ENCODE results near the gene KCNJ6.

Gene KCNJ6

GRCh38 chr21:37631319-37632117 is 284.7 kb downstream of the KCNJ6 start:
- DNase-seq: no peak

GRCh38 chr21:37630872-37631271 is 285.4 kb downstream of the KCNJ6 start:
- DNase-seq: no peak

GRCh38 chr21:37628362-37628761 is 287.9 kb downstream of the KCNJ6 start:
- DNase-seq: no peak

- DNase-seq: no peak
Measured at GRCh38 chr21:37627561-37627960, 288.7 kb downstream of the KCNJ6 start.

GRCh38 chr21:37627074-37627473 is 289.2 kb downstream of the KCNJ6 start:
- no peak for DNase-seq

GRCh38 chr21:37626320-37626719 is 289.9 kb downstream of the KCNJ6 start:
- DNase-seq: no peak

GRCh38 chr21:37623689-37624088 is 292.6 kb downstream of the KCNJ6 start:
- no peak for DNase-seq

- no peak for DNase-seq
Measured at GRCh38 chr21:37623183-37623582, 293.1 kb downstream of the KCNJ6 start.

- DNase-seq: no peak
Measured at GRCh38 chr21:37622755-37623154, 293.5 kb downstream of the KCNJ6 start.

- no peak for DNase-seq
Measured at GRCh38 chr21:37620401-37620800, 295.9 kb downstream of the KCNJ6 start.

GRCh38 chr21:37619464-37619974 is 296.7 kb downstream of the KCNJ6 start:
- no peak for DNase-seq

- DNase-seq: no peak
Measured at GRCh38 chr21:37618081-37618480, 298.2 kb downstream of the KCNJ6 start.

- no peak for DNase-seq
Measured at GRCh38 chr21:37615962-37616361, 300.3 kb downstream of the KCNJ6 start.

- DNase-seq: no peak
Measured at GRCh38 chr21:37614351-37614875, 301.8 kb downstream of the KCNJ6 start.

- no peak for DNase-seq
Measured at GRCh38 chr21:37607081-37607480, 309.2 kb downstream of the KCNJ6 start.

- DNase-seq: no peak
Measured at GRCh38 chr21:37606549-37606948, 309.7 kb downstream of the KCNJ6 start.

- no peak for DNase-seq
Measured at GRCh38 chr21:37605006-37605405, 311.3 kb downstream of the KCNJ6 start.

GRCh38 chr21:37603129-37603528 is 313.1 kb downstream of the KCNJ6 start:
- no peak for DNase-seq

- DNase-seq: no peak
Measured at GRCh38 chr21:37601915-37602314, 314.3 kb downstream of the KCNJ6 start.

- DNase-seq: no peak
Measured at GRCh38 chr21:37601027-37601426, 315.2 kb downstream of the KCNJ6 start.

- DNase-seq: no peak
Measured at GRCh38 chr21:37595944-37596343, 320.3 kb downstream of the KCNJ6 start.

GRCh38 chr21:37594472-37594951 is 321.7 kb downstream of the KCNJ6 start:
- no peak for DNase-seq

GRCh38 chr21:37593740-37594471 is 322.4 kb downstream of the KCNJ6 start:
- no peak for DNase-seq

- no peak for DNase-seq
Measured at GRCh38 chr21:37593015-37593414, 323.2 kb downstream of the KCNJ6 start.

Data from GF-D8 (cell line).